NT2/D1 (cell line): ENCODE measurements around the gene CKAP5.

ENCODE experiments used
- YY1 ChIP-seq: IDR thresholded peaks from 2 replicates; pipeline ENCODE4 v1.6.1; 2011; ENCODE audit not compliant: insufficient read length, insufficient read depth
- ZNF274 ChIP-seq: IDR thresholded peaks from 2 replicates; pipeline ENCODE4 v1.6.1; 2011; ENCODE audit warnings: mild to moderate bottlenecking, low read depth, low read length

- no peak for TF ChIP-seq ZNF274
- no peak for TF ChIP-seq YY1
These were observed 103.0 kb downstream of the CKAP5 start for GRCh38 chr11:46743043-46743442.
